H1 (cell line): Measurements from ENCODE around the gene DMC1.

Source experiments
- CBX5 ChIP-seq: fragments of 300-800, 300-1000 bp; sonication (generic); IDR thresholded peaks from 2 replicates; pipeline ENCODE4 v1.7.1; 2016; ENCODE audit warnings: antibody characterized with exemption, low read length, low read depth
- CTCF ChIP-seq, 3 experiments: IDR thresholded peaks; 1 replicate in 2 of 3; 2 replicates in 1 of 3; pipeline versions ENCODE4 v1.5.1 to v1.6.1; 2011; ENCODE audit warnings: low read length in 3 of 3, mild to moderate bottlenecking in 3 of 3, inconsistent platforms in 2 of 3, low read depth in 1 of 3, moderate library complexity in 1 of 3; ENCODE audit not compliant: insufficient read depth in 1 of 3; ENCODE audit errors: control extremely low read depth in 1 of 3
- POLR2A ChIP-seq, 2 experiments: IDR thresholded peaks; 1 replicate in 1 of 2; 2 replicates in 1 of 2; pipeline ENCODE4 v1.6.1; 2011; ENCODE audit warnings: low read depth in 2 of 2, low read length in 2 of 2, mild to moderate bottlenecking in 2 of 2; ENCODE audit errors: control extremely low read depth in 1 of 2
- POLR2AphosphoS5 ChIP-seq: IDR thresholded peaks from 2 replicates; pipeline ENCODE4 v1.6.1; 2011; ENCODE audit warnings: low read depth, low read length
- SIRT6 ChIP-seq: IDR thresholded peaks from one replicate; pipeline ENCODE4 v1.7.1; 2012; ENCODE audit warnings: low read length, inconsistent platforms
- TAF1 ChIP-seq: IDR thresholded peaks from 2 replicates; pipeline ENCODE4 v1.6.1; 2011; ENCODE audit warnings: mild to moderate bottlenecking, low read depth, low read length
- YY1 ChIP-seq: IDR thresholded peaks from 2 replicates; pipeline ENCODE4 v1.6.1; 2011; ENCODE audit warnings: low read depth, mild to moderate bottlenecking, low read length

DNA sequence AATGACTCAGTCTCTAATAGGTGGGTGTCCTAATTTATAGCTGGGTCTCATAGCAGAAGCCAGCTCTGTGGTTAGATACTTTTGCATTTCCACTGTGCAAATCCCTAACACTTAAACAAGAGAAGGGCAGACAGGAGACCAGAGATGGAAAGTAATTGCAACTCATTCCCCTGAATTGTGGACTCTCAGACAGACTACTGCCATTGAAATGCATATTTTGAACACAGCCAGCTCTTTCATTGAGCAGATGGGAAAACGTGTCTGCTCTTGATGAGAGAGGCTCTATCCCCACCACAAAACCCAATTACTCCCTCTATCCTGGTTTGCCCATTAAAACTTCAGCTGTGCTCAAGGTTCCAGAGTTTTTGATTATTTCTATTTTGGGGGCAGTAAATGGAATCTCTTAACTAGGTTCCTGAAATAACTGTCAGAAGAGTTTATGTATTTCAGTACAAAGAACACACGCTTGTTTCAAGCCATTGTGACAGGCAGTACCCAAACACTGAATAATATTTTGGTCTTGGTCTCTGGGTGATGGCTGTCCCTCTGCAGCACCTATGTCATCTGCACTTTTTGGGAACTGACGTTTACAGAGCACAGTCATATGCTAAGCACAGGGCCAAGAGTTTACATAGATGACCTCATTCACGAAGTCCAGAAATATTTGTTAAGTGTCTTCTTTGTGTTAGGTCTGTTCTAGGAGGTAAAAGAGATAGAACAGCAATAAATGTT lies 44.5 kb upstream of the DMC1 start:
- TF ChIP-seq CTCF (IDR thresholded peaks at IDR 0.05; ENCODE audit: control extremely low read depth in 1 of 3, insufficient read depth in 1 of 3, low read depth in 1 of 3, low read length in 3 of 3) (no peak), CBX5 (no peak), POLR2AphosphoS5 (no peak), TAF1 (no peak), YY1 (no peak), SIRT6 (no peak), POLR2A (IDR thresholded peaks at IDR 0.05; ENCODE audit: control extremely low read depth in 1 of 2, low read depth in 2 of 2, low read length in 2 of 2) (no peak)
